AG04449 (cell line): Measurements from ENCODE around the gene RNF25.
A peak's percentile ranks its signal among the peaks of the same experiment; 100 is the strongest.
"Not testable (repeated sequence)": the region's sequence is repeated elsewhere in the genome, so short reads cannot be mapped to it uniquely, and the experiment has no call there.

Source experiments
- CTCF ChIA-PET: fragments of 350-600 bp; formaldehyde crosslinking; extraction: SDS; loops from one replicate; lab custom pipeline; 2021; ENCODE audit warnings: antibody characterized with exemption; lab: Yijun Ruan, JAX
- POLR2A ChIA-PET: fragments of 400-600, 350-600 bp; formaldehyde crosslinking; extraction: SDS; loops from one replicate; lab custom pipeline; 2020; ENCODE audit warnings: antibody characterized with exemption, inconsistent platforms; lab: Yijun Ruan, JAX
- DNase-seq: peaks from one replicate; pipeline ENCODE4 v3.0.0-alpha.2; 2010; ENCODE audit warnings: low read depth, low spot score
- H3K4me3 ChIP-seq: 2 replicates; pipeline ENCODE4 v1.5.1; 2011; ENCODE audit warnings: low read depth, mild to moderate bottlenecking, control low read depth, low read length
- CTCF ChIP-seq: IDR thresholded peaks from one replicate; pipeline ENCODE4 v1.5.1; 2011; ENCODE audit warnings: mild to moderate bottlenecking, moderate library complexity, low read length, control low read depth, inconsistent platforms; ENCODE audit not compliant: insufficient read depth; ENCODE audit errors: missing control alignments

The RNF25 gene

GRCh38 chr2:218691234-218691633, 19.4 kb upstream of the RNF25 start:
- TF ChIP-seq CTCF, result no peak
- H3K4me3 ChIP-seq, result no peak overlapping the region
- ChIA-PET POLR2A (interaction anchor here (1.2 kb wide), 1 partner anchor 32 kb away, joined by 3 read pairs; the partner anchor contains the start of genes BCS1L and ZNF142), CTCF (interaction anchor here (0.7 to 1.4 kb wide), 3 partner anchors 11 to 157 kb away, joined by 3 to 15 read pairs (median 8); no protein-coding TSS in a partner anchor)
- DNase-seq, result no peak

GRCh38 chr2:218687400-218688060, 15.7 kb upstream of the RNF25 start:
- POLR2A ChIA-PET, result interaction anchor here (0.8 to 0.9 kb wide), 3 partner anchors 12 to 21 kb away, joined by 3 to 4 read pairs (median 3); partner anchors contain the start of genes RNF25 and STK36
- TF ChIP-seq CTCF, result peak; percentile 81
- not testable (repeated sequence) for H3K4me3 ChIP-seq
- peak; percentile 46 for DNase-seq
- CTCF ChIA-PET, result interaction anchor here (0.6 to 4.6 kb wide), 37 partner anchors 11 to 415 kb away, joined by 3 to 105 read pairs (median 4); partner anchors contain the start of genes BCS1L, PLCD4, RNF25 and STK36

- ChIA-PET POLR2A (no interaction called here), CTCF (interaction anchor here (1.1 kb wide), 2 partner anchors 30 to 172 kb away, joined by 3 read pairs; no protein-coding TSS in a partner anchor)
- DNase-seq, result no peak
- no peak for TF ChIP-seq CTCF
- H3K4me3 ChIP-seq, result no peak overlapping the region
These were observed 8.3 kb upstream of the RNF25 start for GRCh38 chr2:218680061-218680460.

- POLR2A ChIA-PET, result no interaction called here
- CTCF ChIA-PET, result interaction anchor here (0.6 to 9.3 kb wide), 2 partner anchors 9 to 20 kb away, joined by 3 to 105 read pairs; no protein-coding TSS in a partner anchor
- H3K4me3 ChIP-seq, result no peak overlapping the region
- DNase-seq, result no peak
- no peak for TF ChIP-seq CTCF
These were observed 7.3 kb upstream of the RNF25 start for GRCh38 chr2:218679119-218679518.

GRCh38 chr2:218671097-218671653, 627 bp downstream of the RNF25 start:
- ChIA-PET CTCF (interaction anchor here (1.0 to 9.3 kb wide), 7 partner anchors 8 to 181 kb away, joined by 3 to 105 read pairs (median 10); partner anchors contain the start of genes BCS1L and ZNF142), POLR2A (interaction anchor here (0.8 to 3.8 kb wide), 2 partner anchors 11 to 44 kb away, joined by 3 to 48 read pairs; partner anchors contain the start of genes BCS1L and ZNF142)
- DNase-seq, result no peak
- H3K4me3 ChIP-seq, result peak overlapping the region; percentile 88
- no peak for TF ChIP-seq CTCF

- no peak for DNase-seq
- H3K4me3 ChIP-seq, result no peak overlapping the region
- ChIA-PET POLR2A (no interaction called here), CTCF (interaction anchor here (0.6 kb wide), 1 partner anchor 16 kb away, joined by 4 read pairs; no protein-coding TSS in a partner anchor)
- TF ChIP-seq CTCF, result no peak
These were observed 7.1 kb downstream of the RNF25 start for GRCh38 chr2:218664653-218665052.
